PC-3 (cell line): ENCODE measurements around the gene CABCOCO1.

ENCODE experiments used
- CTCF ChIP-seq: fragments of 300-600 bp; sonication (generic); conservative IDR thresholded peaks from 2 replicates; pipeline ENCODE4 v1.5.1; 2017; ENCODE audit warnings: antibody characterized with exemption, low read depth, mild to moderate bottlenecking, low read length
- EZH2phosphoT487 ChIP-seq: fragments of 300-600 bp; sonication (generic); IDR thresholded peaks from 2 replicates; pipeline ENCODE4 v1.6.1; 2018; ENCODE audit warnings: mild to moderate bottlenecking, antibody characterized with exemption, low read length, borderline replicate concordance

- TF ChIP-seq CTCF (no peak), EZH2phosphoT487 (no peak)
These were observed 7.1 kb downstream of the CABCOCO1 start for GRCh38 chr10:61669849-61670248.
